Calu3 (cell line): ENCODE measurements around the gene AGPAT4. TPM values are rescaled to one million over a fixed set of nuclear protein-coding genes. Genes with fewer than 3 reads are reported as not detected.

Experiments
- BruUV-seq: library from RNA; stranded (reverse); fragments of 400-500 nt; replicated peaks from 2 replicates; lab custom pipeline; 2021; lab: Mats Ljungman, UMichigan
- CTCF ChIA-PET: fragments of 300-600 bp; sonication (Branson Sonifier 250); formaldehyde crosslinking; loops from one replicate; lab custom pipeline; 2022; ENCODE audit warnings: antibody characterized with exemption; lab: Charles Lee
- DNase-seq: peaks from one replicate; pipeline ENCODE4 v3.0.0; 2022
- H3K27ac Mint-ChIP-seq: one replicate; pipeline ENCODE4 v1.8.0; 2022; ENCODE audit warnings: mixed read lengths; ENCODE audit not compliant: unreplicated experiment
- H3K27me3 Mint-ChIP-seq: one replicate; pipeline ENCODE4 v1.8.0; 2022; ENCODE audit warnings: mixed read lengths; ENCODE audit not compliant: unreplicated experiment
- H3K36me3 Mint-ChIP-seq: one replicate; pipeline ENCODE4 v1.8.0; 2022; ENCODE audit warnings: mild to moderate bottlenecking, moderate library complexity, mixed read lengths; ENCODE audit not compliant: insufficient read depth, unreplicated experiment
- H3K4me1 Mint-ChIP-seq: one replicate; pipeline ENCODE4 v1.8.0; 2022; ENCODE audit warnings: mild to moderate bottlenecking, low read depth, mixed read lengths; ENCODE audit not compliant: unreplicated experiment
- H3K4me3 Mint-ChIP-seq: one replicate; pipeline ENCODE4 v1.8.0; 2022; ENCODE audit warnings: mild to moderate bottlenecking, low read depth, moderate library complexity, mixed read lengths; ENCODE audit not compliant: unreplicated experiment
- H3K9me3 Mint-ChIP-seq: one replicate; pipeline ENCODE4 v1.8.0; 2022; ENCODE audit warnings: low read depth, mixed read lengths; ENCODE audit not compliant: unreplicated experiment
- intact Hi-C: fragments of 100-400 bp; cut with micrococcal nuclease; formaldehyde crosslinking; loops from one replicate; pipeline ENCODE4 v1.10.0; 2022; ENCODE audit not compliant: unreplicated experiment
- total RNA-seq: library from RNA; stranded (reverse); gene quantifications from 2 replicates; pipeline ENCODE4 v1.2.3, GENCODE V29; 2022
- TF ChIP-seq, protein P1 (sequence below): fragments of 200-600 bp; IDR thresholded peaks from one replicate; pipeline ENCODE4 v1.8.0; 2022; ENCODE audit warnings: antibody characterized with exemption; ENCODE audit not compliant: unreplicated experiment

AGPAT4 gene
- total RNA-seq, 1 experiment from 2014 or later = 11.3 TPM

- no peak for DNase-seq
- intact Hi-C loops = no loop called here
- Mint-ChIP-seq H3K4me1 (no peaks in the 10 kb centered on the region), H3K36me3 (no peaks in the 10 kb centered on the region), H3K4me3 (no peak overlapping the region), H3K27me3 (no peaks in the 10 kb centered on the region), H3K9me3 (no peaks in the 10 kb centered on the region), H3K27ac (no peak overlapping the region)
- no TSS peak for BruUV-seq
- TF ChIP-seq, protein P1, sequence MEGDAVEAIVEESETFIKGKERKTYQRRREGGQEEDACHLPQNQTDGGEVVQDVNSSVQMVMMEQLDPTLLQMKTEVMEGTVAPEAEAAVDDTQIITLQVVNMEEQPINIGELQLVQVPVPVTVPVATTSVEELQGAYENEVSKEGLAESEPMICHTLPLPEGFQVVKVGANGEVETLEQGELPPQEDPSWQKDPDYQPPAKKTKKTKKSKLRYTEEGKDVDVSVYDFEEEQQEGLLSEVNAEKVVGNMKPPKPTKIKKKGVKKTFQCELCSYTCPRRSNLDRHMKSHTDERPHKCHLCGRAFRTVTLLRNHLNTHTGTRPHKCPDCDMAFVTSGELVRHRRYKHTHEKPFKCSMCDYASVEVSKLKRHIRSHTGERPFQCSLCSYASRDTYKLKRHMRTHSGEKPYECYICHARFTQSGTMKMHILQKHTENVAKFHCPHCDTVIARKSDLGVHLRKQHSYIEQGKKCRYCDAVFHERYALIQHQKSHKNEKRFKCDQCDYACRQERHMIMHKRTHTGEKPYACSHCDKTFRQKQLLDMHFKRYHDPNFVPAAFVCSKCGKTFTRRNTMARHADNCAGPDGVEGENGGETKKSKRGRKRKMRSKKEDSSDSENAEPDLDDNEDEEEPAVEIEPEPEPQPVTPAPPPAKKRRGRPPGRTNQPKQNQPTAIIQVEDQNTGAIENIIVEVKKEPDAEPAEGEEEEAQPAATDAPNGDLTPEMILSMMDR = no peak
- CTCF ChIA-PET = no interaction called here
Observed at GRCh38 chr6:161238081-161238480, 35.8 kb downstream of the AGPAT4 start.

- H3K4me3 Mint-ChIP-seq = no peak overlapping the region
- no TSS peak for BruUV-seq
- CTCF ChIA-PET = no interaction called here
- DNase-seq = no peak
- H3K36me3 Mint-ChIP-seq = no peaks in the 10 kb centered on the region
- H3K9me3 Mint-ChIP-seq = no peaks in the 10 kb centered on the region
- TF ChIP-seq, protein P1 = no peak
- no peaks in the 10 kb centered on the region for H3K27me3 Mint-ChIP-seq
- H3K4me1 Mint-ChIP-seq = no peaks in the 10 kb centered on the region
- intact Hi-C loops = no loop called here
- H3K27ac Mint-ChIP-seq = no peak overlapping the region
Observed at GRCh38 chr6:161237176-161237575, 36.7 kb downstream of the AGPAT4 start.

GRCh38 chr6:161235776-161236633, 37.9 kb downstream of the AGPAT4 start:
- no TSS peak for BruUV-seq
- TF ChIP-seq, protein P1 = no peak
- Mint-ChIP-seq H3K4me3 (no peak overlapping the region), H3K27ac (no peak overlapping the region), H3K36me3 (no peaks in the 10 kb centered on the region), H3K27me3 (no peaks in the 10 kb centered on the region), H3K4me1 (no peaks in the 10 kb centered on the region), H3K9me3 (no peaks in the 10 kb centered on the region)
- CTCF ChIA-PET = no interaction called here
- intact Hi-C loops = no loop called here
- DNase-seq = no peak

DNA sequence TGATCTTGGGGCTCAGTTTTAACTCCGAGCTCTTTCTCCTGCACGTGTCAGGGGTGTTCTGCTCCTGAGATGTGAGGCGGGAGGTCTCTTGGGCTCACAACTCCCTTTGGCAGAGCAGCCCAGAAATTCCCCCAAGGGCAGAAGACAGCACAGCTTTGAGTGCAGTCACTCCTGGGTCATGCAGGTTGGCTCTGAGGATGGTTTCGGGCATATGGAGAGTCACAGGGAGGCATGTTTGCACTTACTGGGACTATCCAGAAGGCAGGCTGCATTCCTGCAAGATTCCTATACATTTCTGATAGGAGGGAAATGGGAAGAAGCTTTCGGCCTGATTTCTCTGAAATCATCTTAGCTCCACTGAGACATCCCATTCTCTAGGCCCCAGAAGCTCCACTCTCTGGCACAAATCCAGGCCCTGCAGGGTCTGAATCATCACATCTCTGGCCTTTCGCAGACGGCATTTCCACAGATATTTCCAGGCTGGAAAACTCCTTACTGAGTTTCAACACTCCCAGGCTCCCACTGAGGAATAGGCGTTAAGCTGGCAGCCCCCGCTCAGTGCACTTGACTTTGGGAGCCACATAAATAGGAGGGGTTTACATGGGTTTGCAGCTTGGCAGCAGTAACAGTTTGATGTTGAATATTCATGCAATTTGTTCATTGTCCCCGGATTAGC, 39.7 kb downstream of the AGPAT4 start:
- Mint-ChIP-seq H3K4me1 (no peaks in the 10 kb centered on the region), H3K9me3 (no peaks in the 10 kb centered on the region), H3K27ac (no peak overlapping the region), H3K27me3 (no peaks in the 10 kb centered on the region), H3K4me3 (no peak overlapping the region), H3K36me3 (no peaks in the 10 kb centered on the region)
- TF ChIP-seq, protein P1 = no peak
- BruUV-seq = no TSS peak
- intact Hi-C loops = no loop called here
- CTCF ChIA-PET = no interaction called here
- DNase-seq = no peak
